Right lobe of liver (tissue), 4 donors: ENCODE results near the gene DOCK1.

Experiments
- POLR2A ChIP-seq: fragments of 450-650 bp; IDR thresholded peaks from one replicate; pipeline ENCODE4 v1.6.1; 2017; ENCODE audit warnings: antibody characterized with exemption, mild to moderate bottlenecking
- TF ChIP-seq, protein P1 (sequence below), 4 donors: fragments of 200-600 bp in 3 of 4; fragments of 450-650 bp in 1 of 4; IDR thresholded peaks; one replicate each; pipeline versions ENCODE4 v1.5.1 to v1.8.0; 2016 to 2022; ENCODE audit warnings: antibody characterized with exemption in 4 of 4, mild to moderate bottlenecking in 2 of 4
- donor health status: DM: no; HTN: no; CAD: no.
- donor health status: DM: no; HTN: no; CAD: no.
- donor health status: DM: no; HTN: yes; CAD: no.

DNA sequence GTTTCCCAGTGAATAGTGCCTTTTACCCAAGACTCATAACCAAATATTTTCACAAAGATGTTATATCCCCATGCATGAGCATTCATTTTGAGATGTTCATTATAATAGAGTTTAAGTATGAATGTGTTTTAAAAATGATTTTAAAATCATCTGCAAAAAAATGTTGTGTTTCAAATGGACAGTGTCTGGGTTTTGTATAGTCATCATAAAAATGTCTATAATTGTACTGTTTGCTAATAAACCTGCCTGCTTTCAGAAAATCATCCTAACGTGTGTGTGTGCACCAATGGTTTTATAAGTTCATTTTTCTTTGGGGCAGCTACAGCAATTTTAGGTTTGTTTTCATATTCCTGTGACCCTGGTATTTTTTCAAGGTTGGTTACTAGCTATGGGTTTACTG lies 228.0 kb downstream of the DOCK1 start:
- no peak for TF ChIP-seq POLR2A
- TF ChIP-seq, protein P1, sequence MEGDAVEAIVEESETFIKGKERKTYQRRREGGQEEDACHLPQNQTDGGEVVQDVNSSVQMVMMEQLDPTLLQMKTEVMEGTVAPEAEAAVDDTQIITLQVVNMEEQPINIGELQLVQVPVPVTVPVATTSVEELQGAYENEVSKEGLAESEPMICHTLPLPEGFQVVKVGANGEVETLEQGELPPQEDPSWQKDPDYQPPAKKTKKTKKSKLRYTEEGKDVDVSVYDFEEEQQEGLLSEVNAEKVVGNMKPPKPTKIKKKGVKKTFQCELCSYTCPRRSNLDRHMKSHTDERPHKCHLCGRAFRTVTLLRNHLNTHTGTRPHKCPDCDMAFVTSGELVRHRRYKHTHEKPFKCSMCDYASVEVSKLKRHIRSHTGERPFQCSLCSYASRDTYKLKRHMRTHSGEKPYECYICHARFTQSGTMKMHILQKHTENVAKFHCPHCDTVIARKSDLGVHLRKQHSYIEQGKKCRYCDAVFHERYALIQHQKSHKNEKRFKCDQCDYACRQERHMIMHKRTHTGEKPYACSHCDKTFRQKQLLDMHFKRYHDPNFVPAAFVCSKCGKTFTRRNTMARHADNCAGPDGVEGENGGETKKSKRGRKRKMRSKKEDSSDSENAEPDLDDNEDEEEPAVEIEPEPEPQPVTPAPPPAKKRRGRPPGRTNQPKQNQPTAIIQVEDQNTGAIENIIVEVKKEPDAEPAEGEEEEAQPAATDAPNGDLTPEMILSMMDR (IDR thresholded peaks at IDR 0.05) = no peak
